ENCODE measurements around the gene SYT3.

DNA sequence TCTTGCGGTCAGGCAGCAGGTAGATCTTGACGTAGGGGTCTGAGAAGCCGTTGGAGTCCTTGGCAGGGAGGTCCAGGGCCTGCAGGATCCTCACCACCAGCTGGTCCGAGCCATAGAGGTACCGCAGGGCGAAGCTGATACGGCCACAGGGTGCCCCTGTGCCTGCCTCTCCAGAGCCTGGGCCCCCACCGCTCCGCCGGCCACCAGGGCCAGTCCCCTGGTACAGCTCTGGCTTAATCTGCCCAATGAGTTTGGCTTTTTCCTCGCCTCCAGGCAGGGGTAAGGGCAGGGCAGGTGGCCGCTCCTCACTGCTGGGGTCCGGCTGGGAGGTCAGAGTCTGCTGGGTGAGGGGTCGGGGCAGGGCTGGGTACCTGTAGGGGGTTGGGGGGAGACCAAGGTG lies 9.9 kb downstream of the SYT3 start:
- TF ChIP-seq, protein P1, sequence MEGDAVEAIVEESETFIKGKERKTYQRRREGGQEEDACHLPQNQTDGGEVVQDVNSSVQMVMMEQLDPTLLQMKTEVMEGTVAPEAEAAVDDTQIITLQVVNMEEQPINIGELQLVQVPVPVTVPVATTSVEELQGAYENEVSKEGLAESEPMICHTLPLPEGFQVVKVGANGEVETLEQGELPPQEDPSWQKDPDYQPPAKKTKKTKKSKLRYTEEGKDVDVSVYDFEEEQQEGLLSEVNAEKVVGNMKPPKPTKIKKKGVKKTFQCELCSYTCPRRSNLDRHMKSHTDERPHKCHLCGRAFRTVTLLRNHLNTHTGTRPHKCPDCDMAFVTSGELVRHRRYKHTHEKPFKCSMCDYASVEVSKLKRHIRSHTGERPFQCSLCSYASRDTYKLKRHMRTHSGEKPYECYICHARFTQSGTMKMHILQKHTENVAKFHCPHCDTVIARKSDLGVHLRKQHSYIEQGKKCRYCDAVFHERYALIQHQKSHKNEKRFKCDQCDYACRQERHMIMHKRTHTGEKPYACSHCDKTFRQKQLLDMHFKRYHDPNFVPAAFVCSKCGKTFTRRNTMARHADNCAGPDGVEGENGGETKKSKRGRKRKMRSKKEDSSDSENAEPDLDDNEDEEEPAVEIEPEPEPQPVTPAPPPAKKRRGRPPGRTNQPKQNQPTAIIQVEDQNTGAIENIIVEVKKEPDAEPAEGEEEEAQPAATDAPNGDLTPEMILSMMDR (conservative IDR thresholded peaks at IDR 0.05; ENCODE audit: low read depth, low read length), result no peak
- TF ChIP-seq EZH2 (IDR thresholded peaks at IDR 0.05; ENCODE audit: low read length, unreplicated experiment) (no peak), EZH2phosphoT487 (IDR thresholded peaks at IDR 0.05; ENCODE audit: borderline replicate concordance, low read length) (no peak)
